Hepatocyte (in vitro differentiated cells): ENCODE data around the gene CNIH3. TPM values are rescaled to one million over a fixed set of nuclear protein-coding genes. Genes with fewer than 3 reads are reported as not detected.

Experiments
- DNase-seq: peaks from one replicate; pipeline ENCODE4 v3.0.0-alpha.2; 2016; ENCODE audit warnings: low spot score
- H2AFZ ChIP-seq: fragments of 200-600 bp; sonication (generic); 2 replicates; pipeline ENCODE4 v1.6.0; 2016; ENCODE audit warnings: antibody characterized with exemption, mild to moderate bottlenecking
- H3K27ac ChIP-seq: fragments of 200-600 bp; sonication (generic); 2 replicates; pipeline ENCODE4 v1.5.1; 2016; ENCODE audit warnings: mild to moderate bottlenecking
- H3K27me3 ChIP-seq: fragments of 200-600 bp; sonication (generic); 2 replicates; pipeline ENCODE4 v1.6.1; 2016
- H3K36me3 ChIP-seq: fragments of 200-600 bp; sonication (generic); replicated peaks from 2 replicates; pipeline ENCODE4 v1.5.1; 2016; ENCODE audit warnings: low read depth; ENCODE audit not compliant: insufficient read depth
- H3K4me1 ChIP-seq: fragments of 200-600 bp; sonication (generic); 2 replicates; pipeline ENCODE4 v1.5.1; 2016; ENCODE audit warnings: mild to moderate bottlenecking, moderate library complexity; ENCODE audit not compliant: insufficient read depth
- H3K4me2 ChIP-seq: fragments of 200-600 bp; sonication (generic); 2 replicates; pipeline ENCODE4 v1.6.0; 2016
- H3K4me3 ChIP-seq: fragments of 200-600 bp; sonication (generic); 2 replicates; pipeline ENCODE4 v1.5.1; 2016; ENCODE audit warnings: mild to moderate bottlenecking
- H3K79me2 ChIP-seq: fragments of 200-600 bp; sonication (generic); 2 replicates; pipeline ENCODE4 v1.6.0; 2017; ENCODE audit warnings: mild to moderate bottlenecking
- H3K9me2 ChIP-seq: fragments of 200-600 bp; sonication (generic); replicated peaks from 2 replicates; pipeline ENCODE4 v1.6.0; 2017; ENCODE audit warnings: mild to moderate bottlenecking; ENCODE audit not compliant: insufficient read depth
- H3K9me3 ChIP-seq: fragments of 200-600 bp; sonication (generic); 2 replicates; pipeline ENCODE4 v1.5.1; 2016; ENCODE audit warnings: low read depth, mild to moderate bottlenecking
- H4K20me1 ChIP-seq: fragments of 200-600 bp; sonication (generic); 2 replicates; pipeline ENCODE4 v1.6.0; 2016; ENCODE audit warnings: mild to moderate bottlenecking; ENCODE audit not compliant: insufficient read depth, poor library complexity, severe bottlenecking
- CTCF ChIP-seq: fragments of 200-600 bp; sonication (generic); IDR thresholded peaks from 2 replicates; pipeline ENCODE4 v1.5.1; 2016; ENCODE audit warnings: antibody characterized with exemption, mild to moderate bottlenecking; ENCODE audit not compliant: poor library complexity
- EZH2 ChIP-seq: fragments of 200-600 bp; sonication (generic); IDR thresholded peaks from 2 replicates; pipeline ENCODE4 v1.6.1; 2016; ENCODE audit warnings: antibody characterized with exemption, mild to moderate bottlenecking, borderline replicate concordance
- EZH2phosphoT487 ChIP-seq: fragments of 200-600 bp; sonication (generic); IDR thresholded peaks from one replicate; pipeline ENCODE4 v1.6.1; 2018; ENCODE audit warnings: antibody characterized with exemption, mild to moderate bottlenecking, low read depth, moderate library complexity; ENCODE audit not compliant: unreplicated experiment, severe bottlenecking
- WGBS: methylation state at CpG from one replicate; pipeline ENCODE4 v1.1.6; 2016; ENCODE audit warnings: low lambda C conversion rate; ENCODE audit errors: missing lambda C conversion rate; 5-methylcytosine and 5-hydroxymethylcytosine counted together
- polyA plus RNA-seq: library from polyadenylated mRNA; unstranded; fragments of >200 nt; fragmentation: Nextera tagmentation; extraction: Ambion mirVana; gene quantifications from 2 replicates; pipeline ENCODE4 v1.2.1, GENCODE V29; 2016
- total RNA-seq: library from RNA; depleted of rRNA; stranded (reverse); fragments of >200 nt; gene quantifications from 2 replicates; pipeline ENCODE4 v1.2.3, GENCODE V29; 2014

The CNIH3 gene
- total and polyA plus RNA-seq, 2 experiments from 2014 or later = 2.8 to 3.5 TPM

- no peak overlapping the region for H3K4me3 ChIP-seq
- H3K4me1 ChIP-seq = no peaks in the 10 kb centered on the region
- H2AFZ ChIP-seq = no peak overlapping the region
- H3K27ac ChIP-seq = no peak overlapping the region
- no peaks in the 10 kb centered on the region for H3K27me3 ChIP-seq
- TF ChIP-seq CTCF = no peak
- TF ChIP-seq EZH2 = no peak
- TF ChIP-seq EZH2phosphoT487 = no peak
- H3K9me2 ChIP-seq = no peaks in the 10 kb centered on the region
- DNase-seq = no peak
- H3K79me2 ChIP-seq = no peaks in the 10 kb centered on the region
- H3K4me2 ChIP-seq = no peak overlapping the region
- no peaks in the 10 kb centered on the region for H3K9me3 ChIP-seq
- no peaks in the 10 kb centered on the region for H4K20me1 ChIP-seq
- WGBS = 93% methylated on average over 7 of the region's 7 CpGs
- no peaks in the 10 kb centered on the region for H3K36me3 ChIP-seq
These were observed 104.9 kb downstream of the CNIH3 start for GRCh38 chr1:224721000-224721399.

- no peaks in the 10 kb centered on the region for H3K9me3 ChIP-seq
- no peaks in the 10 kb centered on the region for H4K20me1 ChIP-seq
- H3K36me3 ChIP-seq = no peaks in the 10 kb centered on the region
- no peak for TF ChIP-seq EZH2phosphoT487
- TF ChIP-seq EZH2 = no peak
- TF ChIP-seq CTCF = no peak
- no peak overlapping the region for H3K27ac ChIP-seq
- no peaks in the 10 kb centered on the region for H3K27me3 ChIP-seq
- H3K79me2 ChIP-seq = no peaks in the 10 kb centered on the region
- H3K4me1 ChIP-seq = no peaks in the 10 kb centered on the region
- no peaks in the 10 kb centered on the region for H3K9me2 ChIP-seq
- H2AFZ ChIP-seq = no peak overlapping the region
- DNase-seq = no peak
- no peak overlapping the region for H3K4me3 ChIP-seq
- 66% methylated on average over 8 of the region's 8 CpGs for WGBS
- H3K4me2 ChIP-seq = no peak overlapping the region
These were observed 106.7 kb downstream of the CNIH3 start for GRCh38 chr1:224722838-224723237.

GRCh38 chr1:224724566-224724965, 108.4 kb downstream of the CNIH3 start:
- H3K36me3 ChIP-seq = no peaks in the 10 kb centered on the region
- no peaks in the 10 kb centered on the region for H3K27me3 ChIP-seq
- H3K79me2 ChIP-seq = no peaks in the 10 kb centered on the region
- H3K4me1 ChIP-seq = no peaks in the 10 kb centered on the region
- no peak overlapping the region for H3K27ac ChIP-seq
- no peak for DNase-seq
- no peaks in the 10 kb centered on the region for H4K20me1 ChIP-seq
- no peak overlapping the region for H2AFZ ChIP-seq
- no peak overlapping the region for H3K4me2 ChIP-seq
- no peaks in the 10 kb centered on the region for H3K9me3 ChIP-seq
- no peaks in the 10 kb centered on the region for H3K9me2 ChIP-seq
- no peak overlapping the region for H3K4me3 ChIP-seq
- TF ChIP-seq EZH2 (no peak), CTCF (no peak), EZH2phosphoT487 (no peak)
- WGBS = 96% methylated on average over 2 of the region's 2 CpGs
